CMK (cell line): ENCODE measurements around the gene SLC35F5.
A peak's percentile ranks its signal among the peaks of the same experiment; 100 is the strongest.
"Not testable (repeated sequence)": the region's sequence is repeated elsewhere in the genome, so short reads cannot be mapped to it uniquely, and the experiment has no call there.

Experiments
- DNase-seq: peaks from one replicate; pipeline ENCODE4 v3.0.0-alpha.2; 2010; ENCODE audit warnings: low read depth

SLC35F5 gene

GRCh38 chr2:113756355-113757137 lies at the start of gene SLC35F5:
Gene SLC35F5, minus strand, starts transcription at chr2:113756642. Its CDS starts 233 bp downstream, at chr2:113756409.
- peak; percentile 59 for DNase-seq

GRCh38 chr2:113799375-113799774 lies 42.9 kb upstream of the SLC35F5 start:
- no peak for DNase-seq

- DNase-seq = no peak
Measured at GRCh38 chr2:113797237-113797636, 40.8 kb upstream of the SLC35F5 start.

- DNase-seq = no peak
Measured at GRCh38 chr2:113796592-113797175, 40.2 kb upstream of the SLC35F5 start.

- no peak for DNase-seq
Measured at GRCh38 chr2:113795405-113795920, 39.0 kb upstream of the SLC35F5 start.

GRCh38 chr2:113791697-113792590 lies 35.5 kb upstream of the SLC35F5 start:
- no peak for DNase-seq

- no peak for DNase-seq
Measured at GRCh38 chr2:113784823-113785744, 28.6 kb upstream of the SLC35F5 start.

GRCh38 chr2:113780472-113780871 lies 24.0 kb upstream of the SLC35F5 start:
- no peak for DNase-seq

- DNase-seq = no peak
Measured at GRCh38 chr2:113777371-113777770, 20.9 kb upstream of the SLC35F5 start.

- DNase-seq = no peak
Measured at GRCh38 chr2:113776949-113777348, 20.5 kb upstream of the SLC35F5 start.

- DNase-seq = not testable (repeated sequence)
Measured at GRCh38 chr2:113774616-113775015, 18.2 kb upstream of the SLC35F5 start.

GRCh38 chr2:113770929-113771328 lies 14.5 kb upstream of the SLC35F5 start:
- DNase-seq = no peak

GRCh38 chr2:113769555-113769954 lies 13.1 kb upstream of the SLC35F5 start:
- DNase-seq = no peak

GRCh38 chr2:113768770-113769169 lies 12.3 kb upstream of the SLC35F5 start:
- DNase-seq = no peak

GRCh38 chr2:113767811-113768460 lies 11.5 kb upstream of the SLC35F5 start:
- DNase-seq = no peak

GRCh38 chr2:113765276-113765675 lies 8.8 kb upstream of the SLC35F5 start:
- DNase-seq = no peak

GRCh38 chr2:113762377-113763118 lies 6.1 kb upstream of the SLC35F5 start:
- DNase-seq = no peak

GRCh38 chr2:113760400-113760799 lies 4.0 kb upstream of the SLC35F5 start:
- DNase-seq = no peak

GRCh38 chr2:113757138-113757657 lies 756 bp upstream of the SLC35F5 start:
- DNase-seq = no peak

- no peak for DNase-seq
Measured at GRCh38 chr2:113755835-113756354, 547 bp downstream of the SLC35F5 start.
